ENCODE measurements around the gene EEPD1. TPM values are rescaled to one million over a fixed set of nuclear protein-coding genes. Genes with fewer than 3 reads are reported as not detected.

EEPD1 gene
- total and polyA plus RNA-seq, 7 experiments from 2014 or later: 2.2 to 15.8 (median 11.3) TPM

GRCh38 chr7:36280840-36281812, 128.1 kb downstream of the EEPD1 start:
- H3K4me3 ChIP-seq (ENCODE audit: low read length): no peak overlapping the region
- Mint-ChIP-seq H3K4me3 (no peak overlapping the region), H3K4me1 (peaks cover 21 to 39% (median 31%) of the 10 kb centered on the region in 7 donors), H3K27ac (peak overlapping the region in 1 of 9 donors; percentile 34), H3K36me3 (no peaks in the 10 kb centered on the region), H3K27me3 (peaks cover 0 to 9% (median 0%) of the 10 kb centered on the region in 5 donors), H3K9me3 (no peaks in the 10 kb centered on the region)
- peaks cover 18 to 33% of the 10 kb centered on the region in 2 donors for H3K4me1 ChIP-seq (ENCODE audit: control insufficient read depth in 2 of 2, insufficient read depth in 2 of 2, low read length in 2 of 2)
- DNase-seq (no peak), ATAC-seq (peak; percentile 26)
- CTCF ChIA-PET: interaction anchor here (1.2 kb wide), 1 partner anchor 11 kb away, joined by 5 read pairs; no protein-coding TSS in a partner anchor
- no peaks in the 10 kb centered on the region for H3K36me3 ChIP-seq (ENCODE audit: control insufficient read depth in 2 of 3, insufficient read depth in 3 of 3, low read length in 3 of 3)
- POLR2A ChIA-PET: no interaction called here
- intact Hi-C loops (cut with micrococcal nuclease): loop anchor here in 1 of 2 donors (10.0 kb wide), 1 partner anchor 556 kb away; no protein-coding TSS in a partner anchor
- H3K27me3 ChIP-seq (ENCODE audit: control insufficient read depth in 2 of 2, insufficient read depth in 2 of 2, low read length in 2 of 2): no peaks in the 10 kb centered on the region
- H3K9me3 ChIP-seq (ENCODE audit: control insufficient read depth in 2 of 3, low read length in 3 of 3): no peaks in the 10 kb centered on the region
- H3K27ac ChIP-seq (ENCODE audit: low read depth, low read length): no peak overlapping the region

GRCh38 chr7:36281945-36282717, 129.1 kb downstream of the EEPD1 start:
- CTCF ChIA-PET: interaction anchor here (1.2 kb wide), 1 partner anchor 10 kb away, joined by 5 read pairs; no protein-coding TSS in a partner anchor
- peaks cover 0 to 9% (median 0%) of the 10 kb centered on the region in 5 donors for H3K27me3 Mint-ChIP-seq
- Histone ChIP-seq H3K27me3 (ENCODE audit: control insufficient read depth in 2 of 2, insufficient read depth in 2 of 2, low read length in 2 of 2) (no peaks in the 10 kb centered on the region), H3K4me1 (ENCODE audit: control insufficient read depth in 2 of 2, insufficient read depth in 2 of 2, low read length in 2 of 2) (peaks cover 28 to 43% of the 10 kb centered on the region in 2 donors), H3K4me3 (ENCODE audit: low read length) (no peak overlapping the region), H3K36me3 (ENCODE audit: control insufficient read depth in 2 of 3, insufficient read depth in 3 of 3, low read length in 3 of 3) (no peaks in the 10 kb centered on the region), H3K27ac (ENCODE audit: low read depth, low read length) (no peak overlapping the region), H3K9me3 (ENCODE audit: control insufficient read depth in 2 of 3, low read length in 3 of 3) (no peaks in the 10 kb centered on the region)
- no peak for ATAC-seq
- H3K36me3 Mint-ChIP-seq: peaks cover 0 to 2% (median 0%) of the 10 kb centered on the region in 5 donors
- no peak for DNase-seq
- H3K9me3 Mint-ChIP-seq: no peaks in the 10 kb centered on the region
- H3K27ac Mint-ChIP-seq: peak overlapping the region in 3 of 9 donors; percentile 6 to 100 (median 34)
- intact Hi-C loops (cut with micrococcal nuclease): loop anchor here in 1 of 2 donors (10.0 kb wide), 1 partner anchor 557 kb away; no protein-coding TSS in a partner anchor
- H3K4me3 Mint-ChIP-seq: no peak overlapping the region
- peaks cover 27 to 49% (median 41%) of the 10 kb centered on the region in 7 donors for H3K4me1 Mint-ChIP-seq
- POLR2A ChIA-PET: no interaction called here

- ChIA-PET POLR2A (no interaction called here), CTCF (no interaction called here)
- no peaks in the 10 kb centered on the region for H3K9me3 Mint-ChIP-seq
- intact Hi-C loops (cut with micrococcal nuclease): loop anchor here in 1 of 2 donors (10.0 kb wide), 1 partner anchor 558 kb away; no protein-coding TSS in a partner anchor
- peaks cover 37 to 52% of the 10 kb centered on the region in 2 donors for H3K4me1 ChIP-seq (ENCODE audit: control insufficient read depth in 2 of 2, insufficient read depth in 2 of 2, low read length in 2 of 2)
- no peak for ATAC-seq
- peaks cover 38 to 59% (median 52%) of the 10 kb centered on the region in 7 donors for H3K4me1 Mint-ChIP-seq
- H3K27ac ChIP-seq (ENCODE audit: low read depth, low read length): no peak overlapping the region
- H3K27me3 ChIP-seq (ENCODE audit: control insufficient read depth in 2 of 2, insufficient read depth in 2 of 2, low read length in 2 of 2): no peaks in the 10 kb centered on the region
- no peak overlapping the region for H3K4me3 ChIP-seq (ENCODE audit: low read length)
- peaks cover 0 to 3% (median 0%) of the 10 kb centered on the region in 5 donors for H3K36me3 Mint-ChIP-seq
- H3K4me3 Mint-ChIP-seq: peak overlapping the region in 5 of 10 donors; percentile 7 to 51 (median 33)
- DNase-seq: peak in 1 of 9 donors; percentile 15
- H3K9me3 ChIP-seq (ENCODE audit: control insufficient read depth in 2 of 3, low read length in 3 of 3): no peaks in the 10 kb centered on the region
- H3K27ac Mint-ChIP-seq: peak overlapping the region in 7 of 9 donors; percentile 27 to 100 (median 64)
- no peaks in the 10 kb centered on the region for H3K36me3 ChIP-seq (ENCODE audit: control insufficient read depth in 2 of 3, insufficient read depth in 3 of 3, low read length in 3 of 3)
- peaks cover 0 to 9% (median 0%) of the 10 kb centered on the region in 5 donors for H3K27me3 Mint-ChIP-seq
Observed at GRCh38 chr7:36283181-36283580, 130.1 kb downstream of the EEPD1 start.

GRCh38 chr7:36283711-36284130, 130.7 kb downstream of the EEPD1 start:
- POLR2A ChIA-PET: no interaction called here
- intact Hi-C loops (cut with micrococcal nuclease): loop anchor here in 1 of 2 donors (10.0 kb wide), 1 partner anchor 559 kb away; no protein-coding TSS in a partner anchor
- H3K4me3 ChIP-seq (ENCODE audit: low read length): no peak overlapping the region
- no peaks in the 10 kb centered on the region for H3K36me3 ChIP-seq (ENCODE audit: control insufficient read depth in 2 of 3, insufficient read depth in 3 of 3, low read length in 3 of 3)
- H3K4me1 ChIP-seq (ENCODE audit: control insufficient read depth in 2 of 2, insufficient read depth in 2 of 2, low read length in 2 of 2): peaks cover 43 to 57% of the 10 kb centered on the region in 2 donors
- DNase-seq (peak in 1 of 9 donors; percentile 29), ATAC-seq (peak; percentile 76)
- H3K9me3 ChIP-seq (ENCODE audit: control insufficient read depth in 2 of 3, low read length in 3 of 3): no peaks in the 10 kb centered on the region
- H3K9me3 Mint-ChIP-seq: no peaks in the 10 kb centered on the region
- peaks cover 0 to 9% (median 0%) of the 10 kb centered on the region in 5 donors for H3K27me3 Mint-ChIP-seq
- no peaks in the 10 kb centered on the region for H3K27me3 ChIP-seq (ENCODE audit: control insufficient read depth in 2 of 2, insufficient read depth in 2 of 2, low read length in 2 of 2)
- peaks cover 43 to 65% (median 55%) of the 10 kb centered on the region in 7 donors for H3K4me1 Mint-ChIP-seq
- H3K36me3 Mint-ChIP-seq: peaks cover 0 to 4% (median 0%) of the 10 kb centered on the region in 5 donors
- CTCF ChIA-PET: interaction anchor here (0.6 kb wide), 1 partner anchor 402 kb away, joined by 4 read pairs; no protein-coding TSS in a partner anchor
- peak overlapping the region in 2 of 10 donors; percentile 45 to 51 for H3K4me3 Mint-ChIP-seq
- no peak overlapping the region for H3K27ac ChIP-seq (ENCODE audit: low read depth, low read length)
- peak overlapping the region; percentile 28 to 100 (median 94) for H3K27ac Mint-ChIP-seq

- ChIA-PET CTCF (interaction anchor here (1.0 kb wide), 1 partner anchor 16 kb away, joined by 3 read pairs; no protein-coding TSS in a partner anchor), POLR2A (interaction anchor here (4.2 kb wide), 1 partner anchor 8 kb away, joined by 16 read pairs; no protein-coding TSS in a partner anchor)
- intact Hi-C loops (cut with micrococcal nuclease): loop anchor here (5.0 to 10.0 kb wide), 2 partner anchors 560 to 577 kb away; no protein-coding TSS in a partner anchor
- Mint-ChIP-seq H3K27me3 (peaks cover 0 to 9% (median 0%) of the 10 kb centered on the region in 5 donors), H3K9me3 (no peaks in the 10 kb centered on the region), H3K4me1 (peaks cover 47 to 72% (median 59%) of the 10 kb centered on the region in 7 donors), H3K27ac (peak overlapping the region; percentile 60 to 100 (median 91)), H3K4me3 (peak overlapping the region in 3 of 10 donors; percentile 9 to 38 (median 23)), H3K36me3 (peaks cover 0 to 4% (median 0%) of the 10 kb centered on the region in 5 donors)
- Histone ChIP-seq H3K27me3 (ENCODE audit: control insufficient read depth in 2 of 2, insufficient read depth in 2 of 2, low read length in 2 of 2) (no peaks in the 10 kb centered on the region), H3K9me3 (ENCODE audit: control insufficient read depth in 2 of 3, low read length in 3 of 3) (no peaks in the 10 kb centered on the region), H3K27ac (ENCODE audit: low read depth, low read length) (no peak overlapping the region), H3K4me1 (ENCODE audit: control insufficient read depth in 2 of 2, insufficient read depth in 2 of 2, low read length in 2 of 2) (peaks cover 43 to 58% of the 10 kb centered on the region in 2 donors), H3K36me3 (ENCODE audit: control insufficient read depth in 2 of 3, insufficient read depth in 3 of 3, low read length in 3 of 3) (no peaks in the 10 kb centered on the region), H3K4me3 (ENCODE audit: low read length) (no peak overlapping the region)
- no peak for DNase-seq
- no peak for ATAC-seq
Observed at GRCh38 chr7:36284456-36285090, 131.5 kb downstream of the EEPD1 start.
